Activated CD8-positive, alpha-beta memory T cell treated with anti-CD3 and anti-CD28 coated beads for 24 hours (primary cell): ENCODE data around the gene HSP90AA1.
A peak's percentile ranks its signal among the peaks of the same experiment; 100 is the strongest.
"Not testable (repeated sequence)": the region's sequence is repeated elsewhere in the genome, so short reads cannot be mapped to it uniquely, and the experiment has no call there.

Experiments
- DNase-seq: peaks from one replicate; pipeline ENCODE4 v3.0.0-alpha.2; 2020

The HSP90AA1 gene

DNA sequence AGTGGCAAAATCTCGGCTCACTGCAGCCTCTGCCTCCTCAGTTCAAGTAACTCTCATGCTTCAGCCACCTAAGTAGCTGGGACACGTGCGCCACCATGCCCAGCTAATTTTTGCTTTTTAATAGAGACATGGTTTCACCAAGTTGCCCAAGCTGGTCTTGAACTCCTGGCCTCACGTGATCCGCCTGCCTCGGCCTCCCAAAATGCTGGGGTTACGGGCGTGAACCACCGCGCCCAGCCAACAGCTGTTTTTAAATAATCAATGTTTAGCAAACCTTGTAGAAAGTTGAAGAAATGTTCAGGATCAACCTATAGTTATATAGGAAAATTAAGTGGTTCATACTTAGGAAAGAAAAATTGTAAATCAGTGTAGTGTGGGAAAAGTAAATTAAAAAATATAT, 6.0 kb upstream of the HSP90AA1 start:
- no peak for DNase-seq

GRCh38 chr14:102090713-102091112, 3.9 kb upstream of the HSP90AA1 start:
- no peak for DNase-seq

- no peak for DNase-seq
These were observed 2.9 kb upstream of the HSP90AA1 start for GRCh38 chr14:102089621-102090343.

DNA sequence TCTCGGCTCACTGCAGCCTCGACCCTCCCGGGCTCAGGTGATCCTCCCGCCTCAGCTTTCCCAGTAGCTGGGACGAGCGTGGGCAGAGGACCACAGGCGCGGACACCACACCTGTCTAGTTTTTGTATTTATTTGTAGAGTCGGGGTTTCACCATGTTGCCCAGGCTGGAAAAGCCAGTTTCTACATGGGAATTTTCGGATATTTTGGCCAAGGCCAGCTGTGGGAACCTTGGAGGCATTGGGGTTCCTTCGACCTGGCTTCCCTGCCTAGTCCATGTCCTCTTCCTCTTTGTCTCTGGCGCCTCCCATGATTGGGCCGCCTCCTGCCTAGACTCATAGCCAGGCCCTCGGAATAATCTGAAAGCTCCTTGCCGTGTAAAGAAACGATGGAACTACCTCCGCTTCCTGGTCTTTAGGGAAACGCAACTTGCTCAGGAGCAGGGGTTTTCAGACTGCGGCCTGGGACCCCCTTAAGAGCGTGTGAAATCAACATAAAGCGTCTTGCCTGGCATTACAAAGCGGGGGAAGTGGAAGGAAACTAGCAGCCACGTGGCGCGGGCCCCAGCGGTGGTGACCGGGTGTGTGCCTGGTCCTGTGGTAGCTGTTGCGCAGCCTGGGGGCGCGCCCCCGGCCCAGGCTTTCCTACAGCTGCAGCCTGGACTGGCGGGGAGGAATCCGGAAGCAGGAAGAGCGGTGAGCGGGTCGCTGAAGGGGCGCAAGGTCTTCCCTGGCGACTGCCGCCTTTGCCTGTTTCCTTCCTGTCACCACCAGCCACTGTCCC, 1.4 kb upstream of the HSP90AA1 start:
- peak; percentile 90 for DNase-seq

GRCh38 chr14:102087762-102088011, 843 bp upstream of the HSP90AA1 start:
- no peak for DNase-seq

GRCh38 chr14:102086709-102086971, 204 bp downstream of the HSP90AA1 start:
- DNase-seq: no peak

DNA sequence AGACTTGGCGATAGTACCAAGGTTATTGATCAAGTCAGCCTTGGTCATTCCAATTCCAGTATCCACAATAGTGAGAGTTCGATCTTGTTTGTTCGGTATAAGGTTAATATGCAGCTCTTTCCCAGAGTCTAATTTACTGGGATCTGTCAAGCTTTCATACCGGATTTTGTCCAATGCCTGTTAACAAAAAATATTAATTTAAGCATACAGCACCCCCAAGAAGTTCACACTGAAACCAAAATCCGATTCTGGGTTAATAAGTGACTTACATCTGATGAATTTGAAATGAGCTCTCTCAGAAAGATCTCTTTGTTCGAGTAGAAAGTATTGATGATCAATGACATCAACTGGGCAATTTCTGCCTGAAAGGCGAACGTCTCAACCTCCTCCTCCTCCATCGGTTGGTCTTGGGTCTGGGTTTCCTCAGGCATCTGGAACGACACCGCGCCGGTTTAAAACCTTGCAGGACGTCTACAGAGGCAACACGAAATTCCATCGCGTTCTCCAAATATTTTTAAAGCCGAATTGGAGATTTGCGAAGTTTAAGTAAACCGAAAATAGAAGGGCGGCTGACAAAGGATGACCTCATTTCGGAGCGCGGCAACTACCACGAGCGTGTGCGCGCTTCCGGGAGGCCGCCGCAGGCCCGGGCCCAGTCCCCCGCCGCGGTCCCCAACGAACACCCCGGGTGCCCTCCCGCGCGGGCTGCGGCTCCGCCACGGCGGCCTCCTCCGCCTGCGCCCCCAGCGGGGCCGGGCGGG, 716 bp downstream of the HSP90AA1 start:
- no peak for DNase-seq

DNA sequence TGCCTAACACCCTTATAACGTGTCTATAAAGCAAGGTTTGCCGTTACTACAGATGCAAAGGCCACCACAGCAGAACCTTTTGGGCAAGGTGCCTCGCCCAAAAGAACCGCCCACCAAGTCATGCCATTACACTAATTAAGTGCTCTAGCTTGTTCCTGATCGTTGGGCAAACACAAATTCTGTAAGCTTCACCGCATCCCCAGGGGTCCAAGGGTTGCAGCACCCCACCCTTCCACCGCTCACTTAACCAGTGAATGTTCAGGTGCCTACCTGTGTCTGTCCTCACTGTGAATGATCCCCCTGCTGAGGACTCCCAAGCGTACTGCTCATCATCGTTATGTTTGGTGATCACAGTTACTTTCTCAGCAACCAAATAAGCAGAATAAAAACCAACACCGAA, 1.4 kb downstream of the HSP90AA1 start:
- no peak for DNase-seq

GRCh38 chr14:102084931-102085330, 1.9 kb downstream of the HSP90AA1 start:
- DNase-seq: no peak

DNA sequence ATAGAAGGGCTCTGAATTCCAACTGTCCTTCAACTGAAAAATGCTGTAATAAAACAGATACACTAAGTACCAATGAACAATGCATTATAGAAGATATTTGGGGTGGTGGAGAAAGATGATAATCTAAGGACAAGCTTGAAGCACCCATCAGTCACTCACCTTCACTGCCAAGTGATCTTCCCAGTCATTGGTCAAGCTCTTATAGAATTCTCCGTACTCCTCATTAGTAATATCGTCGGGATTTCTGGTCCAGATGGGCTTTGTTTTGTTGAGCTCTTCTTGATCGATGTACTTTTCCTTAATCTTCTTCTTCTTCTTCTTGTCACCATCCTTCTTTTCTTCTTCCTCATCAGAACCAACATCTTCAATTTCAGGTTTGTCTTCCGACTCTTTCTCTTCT, 2.3 kb downstream of the HSP90AA1 start:
- DNase-seq: not testable (repeated sequence)

GRCh38 chr14:102081231-102082080, 5.4 kb downstream of the HSP90AA1 start:
- no peak for DNase-seq

DNA sequence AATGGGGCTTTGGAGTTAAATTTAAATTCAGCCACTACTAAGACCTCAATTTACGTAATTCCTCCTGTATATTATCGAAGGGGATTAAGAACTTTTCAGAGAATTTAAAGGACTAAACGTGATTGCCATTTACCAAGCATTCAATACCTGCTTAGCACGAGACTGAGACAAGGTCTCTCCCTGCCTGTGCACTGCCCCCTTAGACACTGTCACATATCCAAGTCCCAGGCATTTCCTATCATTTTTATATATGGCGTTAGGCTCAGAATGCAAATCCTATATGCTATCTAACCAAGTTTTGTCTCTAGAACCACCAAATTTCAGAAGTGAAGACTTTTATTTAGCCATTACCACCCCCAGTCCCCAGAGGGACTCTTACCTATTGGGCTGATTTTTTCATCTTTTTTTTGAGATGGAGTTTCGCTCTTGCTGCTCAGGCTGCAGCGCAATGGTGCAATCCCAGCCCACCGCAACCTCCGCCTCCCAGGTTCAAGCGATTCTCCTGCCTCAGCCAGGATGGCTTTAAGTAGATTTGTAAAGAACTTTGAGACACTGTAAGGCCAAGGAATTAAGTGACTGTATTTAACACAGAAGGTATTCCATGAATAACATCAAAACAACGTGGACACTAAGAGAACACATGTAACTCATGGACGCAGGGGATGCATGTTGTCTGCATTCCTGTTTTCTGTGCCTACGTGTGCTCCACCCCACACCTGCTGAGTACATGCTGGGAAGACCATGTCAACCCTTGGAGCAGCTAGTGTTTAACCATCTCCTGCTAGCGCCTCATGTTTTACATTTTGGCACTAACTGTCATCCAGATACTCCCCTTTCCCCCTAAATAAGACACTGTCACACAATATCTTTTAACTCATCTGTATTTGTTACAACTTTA, 6.4 kb downstream of the HSP90AA1 start:
- DNase-seq: no peak

- no peak for DNase-seq
These were observed 7.2 kb downstream of the HSP90AA1 start for GRCh38 chr14:102079700-102079979.

DNA sequence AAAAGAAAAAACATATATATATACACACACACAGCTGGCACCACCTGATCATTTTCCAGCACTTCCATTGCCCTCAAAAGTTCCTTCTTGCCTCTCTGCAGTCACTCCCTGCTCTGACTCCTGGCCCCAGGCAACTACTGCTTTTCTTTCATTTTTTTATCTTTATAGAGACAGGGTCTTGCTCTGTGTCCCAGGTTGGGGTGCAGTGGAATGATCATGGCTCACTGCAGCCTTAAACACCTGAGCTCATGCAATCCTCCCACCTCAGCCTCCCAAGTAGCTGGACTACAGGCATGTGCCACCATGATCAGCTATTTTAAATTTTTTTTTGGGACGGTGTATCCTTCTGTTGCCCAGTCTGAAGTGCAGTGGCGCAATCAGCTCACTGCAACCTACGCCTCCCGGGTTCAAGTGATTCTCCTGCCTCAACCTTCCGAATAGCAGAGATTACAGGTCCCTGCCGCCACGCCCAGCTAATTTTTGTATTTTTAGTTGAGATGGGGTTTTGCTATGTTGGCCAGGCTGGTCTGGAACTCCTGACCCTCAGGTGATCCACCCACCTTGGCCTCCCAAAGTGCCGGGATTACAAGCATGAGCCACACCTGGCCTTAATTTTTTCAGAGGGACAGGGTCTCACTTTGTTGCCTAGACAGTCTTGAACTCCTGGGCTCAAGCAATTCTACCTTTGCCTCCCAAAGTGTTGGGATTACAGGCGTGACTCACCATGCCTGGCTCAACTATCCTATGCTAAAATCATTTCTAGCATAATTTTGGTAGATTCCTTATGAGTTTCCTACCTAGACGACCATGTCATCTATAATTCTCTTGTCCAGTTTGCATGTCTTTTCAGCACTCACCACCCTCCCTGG, 7.8 kb downstream of the HSP90AA1 start:
- DNase-seq: no peak

GRCh38 chr14:102078361-102078791, 8.5 kb downstream of the HSP90AA1 start:
- not testable (repeated sequence) for DNase-seq

DNA sequence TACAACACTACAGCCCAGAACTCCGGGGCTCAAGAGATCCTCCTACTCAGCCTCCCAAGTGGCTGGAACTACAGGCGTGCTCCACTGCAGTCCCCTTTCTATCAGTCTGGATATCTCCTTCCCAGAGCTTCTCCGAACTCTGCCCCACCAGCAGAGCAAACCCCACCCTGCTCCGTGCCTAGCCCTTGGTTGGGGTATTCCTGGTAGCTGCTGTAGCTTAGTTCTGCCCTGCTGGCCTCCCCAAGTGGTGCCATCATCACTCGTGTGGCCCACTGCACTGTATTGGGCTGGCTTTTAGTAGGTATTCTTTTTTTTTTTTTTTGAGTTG, 9.5 kb downstream of the HSP90AA1 start:
- DNase-seq: no peak

GRCh38 chr14:102075155-102075554, 11.7 kb downstream of the HSP90AA1 start:
- DNase-seq: no peak

DNA sequence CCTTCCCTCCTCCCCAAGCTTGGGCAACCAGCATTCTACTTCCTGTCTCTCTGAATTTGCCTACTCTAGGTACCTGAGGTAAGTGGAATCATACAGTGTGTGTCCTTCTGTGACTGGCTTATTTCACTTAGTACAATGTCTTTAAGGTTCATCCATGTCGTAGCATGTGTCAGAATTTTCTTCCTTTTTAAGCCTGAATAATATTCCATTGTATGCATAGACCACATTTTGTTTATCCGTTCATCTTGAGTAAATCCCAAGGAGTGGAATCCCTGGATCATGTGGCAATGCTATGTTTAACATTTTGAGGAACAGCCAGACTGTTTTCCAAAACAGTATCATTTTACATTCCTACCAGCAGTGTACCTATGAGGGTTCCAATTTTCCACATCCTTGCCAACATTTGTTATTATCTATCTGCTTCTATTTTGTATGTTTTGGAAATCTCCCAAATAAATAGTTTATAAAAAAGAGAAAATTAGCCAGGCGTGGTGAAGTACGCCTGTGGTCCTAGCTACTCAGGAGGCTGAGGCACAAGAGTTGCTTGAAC, 12.4 kb downstream of the HSP90AA1 start:
- DNase-seq: no peak

DNA sequence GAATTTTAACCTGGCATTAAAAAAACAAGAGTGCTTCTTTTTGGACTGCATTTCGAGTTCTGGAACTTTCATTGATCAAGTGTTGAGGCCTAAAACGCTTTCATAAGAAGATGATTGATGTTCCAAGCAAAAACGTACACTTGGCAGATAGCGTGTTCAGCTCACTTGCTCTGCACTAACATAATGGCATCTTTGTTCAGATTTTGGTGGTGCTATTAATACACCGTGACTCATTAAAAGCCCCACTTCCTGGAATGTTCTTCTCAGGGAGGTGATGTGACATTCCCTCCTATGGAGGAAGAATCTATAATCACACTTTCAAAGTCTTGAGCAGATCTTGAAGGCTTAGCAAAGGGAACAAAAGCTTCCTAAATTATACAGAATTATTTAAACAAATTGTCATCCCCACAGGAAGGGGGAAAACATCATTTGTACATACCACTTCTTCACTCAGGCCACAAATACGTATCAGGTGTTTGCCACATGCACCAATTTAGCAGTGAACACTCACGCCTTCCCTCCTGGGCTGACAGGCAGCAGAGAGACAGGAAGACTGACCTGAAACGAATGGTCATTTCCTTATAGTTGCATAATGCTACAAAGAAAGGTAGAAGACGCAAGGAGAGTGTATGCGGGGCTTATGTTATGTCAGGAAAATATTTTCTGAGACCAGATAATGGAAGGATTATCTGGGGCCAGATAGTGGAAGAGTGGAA, 15.4 kb downstream of the HSP90AA1 start:
- no peak for DNase-seq

DNA sequence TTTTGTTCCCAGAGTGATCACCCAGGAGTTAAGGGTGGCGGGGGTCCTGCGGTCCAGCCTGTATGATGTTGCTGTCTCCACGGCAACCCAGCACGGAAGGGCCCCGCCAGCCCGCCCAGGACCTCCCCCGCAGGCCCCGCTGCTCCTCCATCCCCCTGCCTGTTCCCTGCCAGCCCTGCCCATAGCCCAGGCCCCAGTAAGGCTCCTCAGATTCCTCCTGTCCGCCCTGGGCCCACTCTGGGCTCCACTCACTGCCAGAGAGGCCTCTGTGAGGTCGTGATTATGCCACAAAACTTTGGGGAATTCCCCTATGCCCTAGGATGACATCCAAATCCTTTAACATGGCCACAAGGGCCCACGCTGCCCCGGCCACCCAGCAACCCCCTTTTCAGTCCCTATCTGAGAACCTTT, 20.8 kb downstream of the HSP90AA1 start:
- DNase-seq: no peak

DNA sequence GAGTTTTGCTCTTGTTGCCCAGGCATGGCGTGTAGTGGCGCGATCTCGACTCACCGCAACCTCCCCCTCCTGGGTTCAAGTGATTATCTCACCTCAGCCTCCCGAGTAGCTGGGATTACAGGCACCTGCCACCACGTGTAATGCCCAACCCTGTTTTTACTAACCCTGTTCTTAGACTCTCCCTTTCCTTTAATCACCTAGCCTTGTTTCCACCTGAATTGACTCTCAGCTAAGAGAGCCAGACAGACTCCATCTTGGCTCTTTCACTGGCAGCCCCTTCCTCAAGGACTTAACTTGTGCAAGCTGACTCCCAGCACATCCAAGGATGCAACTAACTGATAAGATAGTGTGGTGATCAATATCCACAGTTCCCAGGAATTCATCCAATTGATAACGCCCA, 22.3 kb downstream of the HSP90AA1 start:
- not testable (repeated sequence) for DNase-seq
